Stomach (tissue), 9 donors: Measurements from ENCODE around the gene CNTFR. TPM values are rescaled to one million over a fixed set of nuclear protein-coding genes. Genes with fewer than 3 reads are reported as not detected.
A peak's percentile ranks its signal among the peaks of the same experiment; 100 is the strongest.

Source experiments
- DNase-seq, 2 donors: peaks; one replicate each; pipeline versions ENCODE4 v3.0.0 to v3.0.0-alpha.2; 2013 to 2019
- H3K27ac ChIP-seq, 5 donors: fragments of 200-600 bp in 4 of 5; sonication (generic) in 4 of 5; one replicate each; pipeline ENCODE4 v1.5.1; 2013 to 2019; ENCODE audit warnings: mild to moderate bottlenecking in 1 of 5, moderate library complexity in 1 of 5
- H3K27me3 ChIP-seq, 3 donors: fragments of 200-600 bp; sonication (generic); one replicate each; pipeline ENCODE4 v1.5.1; 2017 to 2019; ENCODE audit warnings: mixed run types in 1 of 3
- H3K36me3 ChIP-seq, 4 donors: fragments of 200-600 bp; sonication (generic); 1 replicate in 3 of 4; 2 replicates in 1 of 4; pipeline ENCODE4 v1.5.1; 2016 to 2019
- H3K4me1 ChIP-seq, 4 donors: fragments of 200-600 bp; sonication (generic); one replicate each; pipeline ENCODE4 v1.5.1; 2016 to 2019
- H3K4me3 ChIP-seq, 4 donors: fragments of 200-600 bp; sonication (generic) in 3 of 4; one replicate each; pipeline ENCODE4 v1.5.1; 2016 to 2019; ENCODE audit warnings: mild to moderate bottlenecking in 1 of 4
- H3K9me3 ChIP-seq, 4 donors: fragments of 200-600 bp; sonication (generic); one replicate each; pipeline ENCODE4 v1.5.1; 2016 to 2019
- EP300 ChIP-seq: sonication (generic); formaldehyde crosslinking; IDR thresholded peaks from one replicate; pipeline ENCODE4 v1.6.1; 2017; ENCODE audit warnings: antibody characterized with exemption
- POLR2A ChIP-seq, 4 donors: fragments of 450-650 bp; IDR thresholded peaks; one replicate each; pipeline ENCODE4 v1.6.1; 2016; ENCODE audit warnings: antibody characterized with exemption in 4 of 4, control low read depth in 2 of 4, mild to moderate bottlenecking in 1 of 4, moderate library complexity in 1 of 4
- POLR2AphosphoS5 ChIP-seq, 3 donors: sonication (generic); formaldehyde crosslinking; IDR thresholded peaks; one replicate each; pipeline ENCODE4 v1.6.1; 2016; ENCODE audit warnings: antibody characterized with exemption in 3 of 3
- WGBS, 5 donors: extraction: QIAGEN DNeasy Blood & Tissue Kit in 3 of 5; methylation state at CpG; one replicate each; pipeline versions ENCODE4 v1.1.5 to v1.1.7; 2013 to 2018; 5-methylcytosine and 5-hydroxymethylcytosine counted together
- intact Hi-C: fragments of 100-400 bp; cut with DNase I; formaldehyde crosslinking; loops from one replicate; pipeline ENCODE4 v1.15.1; 2023; ENCODE audit warnings: low total_unique reads
- polyA plus RNA-seq, 3 donors: library from polyadenylated mRNA; stranded (reverse); fragments of 200-250 nt; gene quantifications; one replicate each; pipeline ENCODE4 v1.2.3, GENCODE V29; 2013
- total RNA-seq, 5 donors: library from RNA; depleted of rRNA; stranded (reverse); fragments of >200 nt; gene quantifications; one replicate each; pipeline versions ENCODE4 v1.1.0 to v1.2.3, GENCODE V29; 2014 to 2016
- TF ChIP-seq, protein P1 (sequence below), 7 experiments: fragments of 450-650 bp in 4 of 7; fragments of 200-600 bp in 3 of 7; sonication (generic) in 3 of 7; IDR thresholded peaks; one replicate each; pipeline ENCODE4 v1.5.1; 2016 to 2019; ENCODE audit warnings: antibody characterized with exemption in 7 of 7, control low read depth in 2 of 7, mild to moderate bottlenecking in 1 of 7
- donor health status: healthy with polysubstance abuse.
- donor health status: Bipolar disorder and iron deficiency.
- donor health status: healthy.

Gene CNTFR
- total and polyA plus RNA-seq, 8 donors: 2.2 to 15.8 (median 2.9) TPM; not detected in 1

DNA sequence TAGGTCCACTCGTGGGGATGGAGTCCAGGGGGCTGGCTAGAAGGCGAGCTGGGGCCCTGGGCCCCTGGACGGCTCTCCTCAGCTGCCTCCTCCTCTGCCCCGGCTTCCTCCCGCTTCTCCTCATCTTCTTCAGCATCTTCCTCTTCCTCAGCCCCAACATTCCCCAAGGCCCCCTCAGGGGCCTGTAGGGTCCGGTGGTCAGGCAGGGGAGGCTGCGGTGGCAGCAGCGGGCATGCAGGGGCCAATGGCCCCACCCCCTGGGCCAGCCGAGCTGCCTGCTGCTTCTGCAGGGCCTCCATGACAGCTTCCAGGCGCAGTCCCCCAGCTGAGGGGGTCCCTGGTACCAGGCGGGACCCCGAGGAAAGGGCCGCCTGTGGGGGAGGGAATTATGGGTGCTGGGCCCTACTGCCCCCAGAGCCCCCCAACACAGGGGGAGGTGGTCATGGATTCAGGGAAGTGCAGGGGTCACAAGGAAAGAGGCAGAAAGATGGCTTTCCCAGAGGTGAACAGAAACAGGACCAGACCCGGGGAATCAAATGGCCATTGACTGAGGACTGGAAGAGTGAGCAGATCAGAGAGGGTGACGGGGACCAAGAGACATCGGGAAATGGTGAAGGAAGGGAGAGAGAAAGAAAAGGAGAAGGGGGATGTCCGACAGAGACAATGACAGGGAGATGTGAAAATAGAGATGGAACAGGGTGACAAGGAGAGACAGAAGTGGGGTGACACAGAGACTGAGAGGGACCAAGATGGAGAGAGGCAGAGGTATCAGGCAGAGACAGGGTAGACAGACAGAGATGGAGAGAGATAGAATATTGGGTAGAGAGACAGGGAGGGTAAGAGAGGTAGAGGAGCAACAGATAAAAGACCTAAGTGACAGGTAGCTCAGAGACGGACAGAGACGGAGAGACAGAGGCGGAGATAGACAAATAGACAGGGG lies 38.5 kb upstream of the CNTFR start:
- no peak for DNase-seq
- Histone ChIP-seq H3K36me3 (no peaks in the 10 kb centered on the region), H3K27ac (no peak overlapping the region), H3K4me3 (peak overlapping the region; percentile 46 to 57 (median 46)), H3K4me1 (peaks cover 21 to 31% (median 27%) of the 10 kb centered on the region in 4 donors), H3K27me3 (peaks cover 30 to 83% (median 79%) of the 10 kb centered on the region in 3 donors), H3K9me3 (no peaks in the 10 kb centered on the region)
- WGBS, 5 donors: 34 to 43% (median 36%) methylated on average over 19 to 20 of the region's 20 CpGs
- intact Hi-C loops: no loop called here
- TF ChIP-seq EP300: no peak
- TF ChIP-seq POLR2A (IDR thresholded peaks at IDR 0.05): no peak
- TF ChIP-seq, protein P1, sequence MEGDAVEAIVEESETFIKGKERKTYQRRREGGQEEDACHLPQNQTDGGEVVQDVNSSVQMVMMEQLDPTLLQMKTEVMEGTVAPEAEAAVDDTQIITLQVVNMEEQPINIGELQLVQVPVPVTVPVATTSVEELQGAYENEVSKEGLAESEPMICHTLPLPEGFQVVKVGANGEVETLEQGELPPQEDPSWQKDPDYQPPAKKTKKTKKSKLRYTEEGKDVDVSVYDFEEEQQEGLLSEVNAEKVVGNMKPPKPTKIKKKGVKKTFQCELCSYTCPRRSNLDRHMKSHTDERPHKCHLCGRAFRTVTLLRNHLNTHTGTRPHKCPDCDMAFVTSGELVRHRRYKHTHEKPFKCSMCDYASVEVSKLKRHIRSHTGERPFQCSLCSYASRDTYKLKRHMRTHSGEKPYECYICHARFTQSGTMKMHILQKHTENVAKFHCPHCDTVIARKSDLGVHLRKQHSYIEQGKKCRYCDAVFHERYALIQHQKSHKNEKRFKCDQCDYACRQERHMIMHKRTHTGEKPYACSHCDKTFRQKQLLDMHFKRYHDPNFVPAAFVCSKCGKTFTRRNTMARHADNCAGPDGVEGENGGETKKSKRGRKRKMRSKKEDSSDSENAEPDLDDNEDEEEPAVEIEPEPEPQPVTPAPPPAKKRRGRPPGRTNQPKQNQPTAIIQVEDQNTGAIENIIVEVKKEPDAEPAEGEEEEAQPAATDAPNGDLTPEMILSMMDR (IDR thresholded peaks at IDR 0.05): no peak
- no peak for TF ChIP-seq POLR2AphosphoS5 (IDR thresholded peaks at IDR 0.05)

DNA sequence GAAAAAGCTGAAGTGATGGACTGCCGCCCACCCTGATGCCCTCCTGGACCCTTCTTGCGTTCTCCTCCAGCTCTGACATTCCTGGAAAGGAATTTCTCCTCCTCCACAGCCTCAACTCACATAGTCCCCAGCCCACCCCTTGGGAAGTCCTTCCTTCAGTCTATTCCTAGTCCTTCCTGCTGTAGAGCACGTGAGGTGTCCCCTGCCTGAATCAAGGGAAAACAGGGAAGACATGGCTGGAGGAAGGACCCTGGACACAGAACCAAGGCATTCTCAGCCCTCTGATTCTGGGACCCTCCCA lies 35.6 kb upstream of the CNTFR start:
- peaks cover 21 to 38% (median 33%) of the 10 kb centered on the region in 4 donors for H3K4me1 ChIP-seq
- intact Hi-C loops: no loop called here
- no peak for TF ChIP-seq EP300
- TF ChIP-seq, protein P1 (IDR thresholded peaks at IDR 0.05): no peak
- no peak for TF ChIP-seq POLR2A (IDR thresholded peaks at IDR 0.05)
- TF ChIP-seq POLR2AphosphoS5 (IDR thresholded peaks at IDR 0.05): no peak
- no peaks in the 10 kb centered on the region for H3K9me3 ChIP-seq
- no peaks in the 10 kb centered on the region for H3K36me3 ChIP-seq
- H3K27me3 ChIP-seq: peaks cover 30 to 91% (median 84%) of the 10 kb centered on the region in 3 donors
- no peak for DNase-seq
- H3K27ac ChIP-seq: no peak overlapping the region
- H3K4me3 ChIP-seq: no peak overlapping the region
- WGBS, 5 donors: 45 to 66% (median 59%) methylated on average over 3 of the region's 3 CpGs

DNA sequence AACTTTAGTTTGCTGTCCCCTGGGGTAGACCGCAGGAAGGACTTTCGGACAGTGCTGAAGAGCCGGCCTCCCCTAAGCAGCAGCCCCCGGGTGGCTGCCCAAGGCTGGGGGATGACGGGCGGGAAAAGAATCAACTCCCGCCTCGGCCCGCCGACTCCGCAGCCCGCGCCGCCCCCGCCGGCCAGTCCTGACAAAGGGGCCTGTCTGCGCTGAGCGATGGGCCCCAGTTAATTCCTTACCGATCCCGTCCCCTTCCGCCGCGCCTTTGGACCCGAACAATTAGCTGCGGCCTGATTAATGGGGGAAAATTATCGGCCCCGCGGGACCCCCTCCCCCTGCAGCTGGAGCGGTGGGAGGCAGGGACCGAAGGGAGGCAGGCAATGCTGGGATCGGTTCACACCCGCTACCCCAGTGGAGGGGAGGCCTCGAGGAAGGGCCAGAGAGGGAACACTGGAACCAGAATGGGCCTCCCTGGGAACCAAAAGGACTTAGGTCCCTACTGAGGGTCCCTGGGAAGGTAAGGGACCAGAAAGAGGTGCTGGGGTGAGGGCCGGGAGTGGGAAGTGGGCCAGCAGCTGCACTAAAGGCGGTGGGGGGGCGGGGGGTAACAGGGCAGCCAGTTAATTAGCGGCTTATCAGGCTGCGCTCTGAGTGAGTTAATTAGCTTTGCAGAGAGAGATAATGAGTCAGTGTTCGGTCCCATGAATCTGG lies 35.1 kb upstream of the CNTFR start:
- peaks cover 23 to 43% (median 37%) of the 10 kb centered on the region in 4 donors for H3K4me1 ChIP-seq
- no peak overlapping the region for H3K27ac ChIP-seq
- H3K4me3 ChIP-seq: no peak overlapping the region
- H3K36me3 ChIP-seq: no peaks in the 10 kb centered on the region
- intact Hi-C loops: no loop called here
- 12 to 25% (median 16%) methylated on average over 17 to 39 of the region's 39 CpGs for WGBS, 5 donors
- TF ChIP-seq EP300 (no peak), POLR2A (IDR thresholded peaks at IDR 0.05) (no peak), POLR2AphosphoS5 (IDR thresholded peaks at IDR 0.05) (no peak)
- TF ChIP-seq, protein P1 (IDR thresholded peaks at IDR 0.05): no peak
- no peak for DNase-seq
- H3K9me3 ChIP-seq: no peaks in the 10 kb centered on the region
- H3K27me3 ChIP-seq: peaks cover 30 to 86% (median 79%) of the 10 kb centered on the region in 3 donors

DNA sequence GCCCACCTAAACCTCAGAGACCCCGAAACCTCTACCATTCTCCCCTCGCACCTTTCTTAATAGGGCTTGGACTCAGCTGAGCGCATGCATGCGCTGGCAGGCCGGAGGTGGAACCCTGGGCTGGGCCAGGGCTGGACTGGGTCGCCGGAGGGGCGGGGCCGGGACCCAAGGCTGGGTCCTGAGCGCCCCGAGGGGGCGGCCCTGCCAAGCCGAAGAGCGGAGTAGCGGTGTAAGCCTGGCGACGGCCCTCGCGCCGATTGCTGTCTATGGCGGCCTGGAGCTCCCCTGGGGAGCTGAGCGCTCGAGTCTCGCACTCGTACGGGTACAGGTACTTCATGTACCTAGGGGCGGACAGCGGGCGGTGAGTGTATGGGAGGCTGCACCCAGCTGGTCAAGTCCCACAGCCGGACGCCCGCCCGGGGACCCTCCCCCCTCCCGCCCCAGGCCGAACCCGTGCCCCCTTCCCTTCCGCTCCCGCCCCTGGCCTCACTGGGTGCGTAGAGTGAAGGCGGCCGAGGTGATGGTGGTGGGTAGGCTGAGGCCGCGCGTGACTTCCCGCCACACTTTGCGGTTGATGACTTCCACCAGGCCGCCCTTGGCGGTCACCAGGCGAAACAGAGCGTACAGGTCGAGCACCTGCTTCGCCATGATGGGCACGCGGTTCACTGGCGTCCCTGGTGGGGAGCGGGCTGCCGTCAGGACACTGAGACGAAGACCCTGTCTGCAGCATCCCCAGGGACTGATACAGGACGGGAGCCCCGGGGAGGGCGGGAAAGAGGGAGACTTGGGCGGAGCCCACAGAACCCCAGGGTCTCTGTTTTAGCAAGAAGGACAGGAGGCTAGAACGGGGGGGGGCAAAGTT lies 34.1 kb upstream of the CNTFR start:
- peaks cover 30 to 76% (median 69%) of the 10 kb centered on the region in 3 donors for H3K27me3 ChIP-seq
- WGBS, 5 donors: 9 to 16% (median 11%) methylated on average over 20 to 63 of the region's 63 CpGs
- H3K27ac ChIP-seq: no peak overlapping the region
- H3K4me3 ChIP-seq: peak overlapping the region in 2 of 4 donors; percentile 13 to 20
- TF ChIP-seq, protein P1 (IDR thresholded peaks at IDR 0.05): no peak
- no peak for TF ChIP-seq POLR2AphosphoS5 (IDR thresholded peaks at IDR 0.05)
- TF ChIP-seq EP300: no peak
- no peak for TF ChIP-seq POLR2A (IDR thresholded peaks at IDR 0.05)
- H3K9me3 ChIP-seq: no peaks in the 10 kb centered on the region
- intact Hi-C loops: no loop called here
- peaks cover 0 to 3% (median under 1%) of the 10 kb centered on the region in 4 donors for H3K36me3 ChIP-seq
- peaks cover 19 to 42% (median 36%) of the 10 kb centered on the region in 4 donors for H3K4me1 ChIP-seq
- DNase-seq: no peak
